ENCODE measurements around the gene GXYLT1. TPM values are rescaled to one million over a fixed set of nuclear protein-coding genes. Genes with fewer than 3 reads are reported as not detected.

The GXYLT1 gene
- total RNA-seq, 1 donor from 2014 or later, result 39.8 TPM

DNA sequence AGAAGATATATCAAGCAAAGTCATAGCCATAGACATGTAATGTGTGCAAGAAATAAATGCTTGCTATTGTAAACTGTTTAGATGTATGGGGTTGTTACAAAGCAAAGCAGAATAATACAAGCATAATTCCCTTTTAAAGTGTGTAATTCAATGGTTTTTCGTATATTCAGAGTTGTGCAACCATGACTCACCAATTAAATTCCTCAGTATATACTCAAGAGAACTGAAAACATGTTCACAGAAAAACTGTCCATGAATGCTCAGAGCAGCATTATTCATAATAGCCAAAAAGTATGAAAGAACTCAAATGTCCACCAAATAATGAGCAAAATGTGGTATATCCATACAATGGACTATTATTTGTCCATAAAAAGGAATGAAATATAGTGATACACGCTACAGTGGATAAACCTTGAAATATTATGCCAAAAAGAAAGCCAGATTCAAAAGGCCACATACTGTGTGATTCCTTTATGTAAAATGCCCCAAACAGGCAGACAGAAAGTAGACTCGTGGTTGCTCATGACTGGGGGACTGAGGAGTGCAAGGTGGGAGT is 9.3 kb downstream of the GXYLT1 start:
- Mint-ChIP-seq H3K4me1 (peaks cover 14% of the 10 kb centered on the region), H3K27me3 (ENCODE audit: low read depth) (no peaks in the 10 kb centered on the region), H3K27ac (no peak overlapping the region), H3K36me3 (peaks cover 12% of the 10 kb centered on the region), H3K9me3 (peaks cover 10% of the 10 kb centered on the region), H3K4me3 (no peak overlapping the region)
- TF ChIP-seq, protein P1, sequence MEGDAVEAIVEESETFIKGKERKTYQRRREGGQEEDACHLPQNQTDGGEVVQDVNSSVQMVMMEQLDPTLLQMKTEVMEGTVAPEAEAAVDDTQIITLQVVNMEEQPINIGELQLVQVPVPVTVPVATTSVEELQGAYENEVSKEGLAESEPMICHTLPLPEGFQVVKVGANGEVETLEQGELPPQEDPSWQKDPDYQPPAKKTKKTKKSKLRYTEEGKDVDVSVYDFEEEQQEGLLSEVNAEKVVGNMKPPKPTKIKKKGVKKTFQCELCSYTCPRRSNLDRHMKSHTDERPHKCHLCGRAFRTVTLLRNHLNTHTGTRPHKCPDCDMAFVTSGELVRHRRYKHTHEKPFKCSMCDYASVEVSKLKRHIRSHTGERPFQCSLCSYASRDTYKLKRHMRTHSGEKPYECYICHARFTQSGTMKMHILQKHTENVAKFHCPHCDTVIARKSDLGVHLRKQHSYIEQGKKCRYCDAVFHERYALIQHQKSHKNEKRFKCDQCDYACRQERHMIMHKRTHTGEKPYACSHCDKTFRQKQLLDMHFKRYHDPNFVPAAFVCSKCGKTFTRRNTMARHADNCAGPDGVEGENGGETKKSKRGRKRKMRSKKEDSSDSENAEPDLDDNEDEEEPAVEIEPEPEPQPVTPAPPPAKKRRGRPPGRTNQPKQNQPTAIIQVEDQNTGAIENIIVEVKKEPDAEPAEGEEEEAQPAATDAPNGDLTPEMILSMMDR (IDR thresholded peaks at IDR 0.05; ENCODE audit: unreplicated experiment), result no peak
- no peak for DNase-seq (ENCODE audit: low spot score in 2 of 2, unreplicated experiment in 2 of 2)

DNA sequence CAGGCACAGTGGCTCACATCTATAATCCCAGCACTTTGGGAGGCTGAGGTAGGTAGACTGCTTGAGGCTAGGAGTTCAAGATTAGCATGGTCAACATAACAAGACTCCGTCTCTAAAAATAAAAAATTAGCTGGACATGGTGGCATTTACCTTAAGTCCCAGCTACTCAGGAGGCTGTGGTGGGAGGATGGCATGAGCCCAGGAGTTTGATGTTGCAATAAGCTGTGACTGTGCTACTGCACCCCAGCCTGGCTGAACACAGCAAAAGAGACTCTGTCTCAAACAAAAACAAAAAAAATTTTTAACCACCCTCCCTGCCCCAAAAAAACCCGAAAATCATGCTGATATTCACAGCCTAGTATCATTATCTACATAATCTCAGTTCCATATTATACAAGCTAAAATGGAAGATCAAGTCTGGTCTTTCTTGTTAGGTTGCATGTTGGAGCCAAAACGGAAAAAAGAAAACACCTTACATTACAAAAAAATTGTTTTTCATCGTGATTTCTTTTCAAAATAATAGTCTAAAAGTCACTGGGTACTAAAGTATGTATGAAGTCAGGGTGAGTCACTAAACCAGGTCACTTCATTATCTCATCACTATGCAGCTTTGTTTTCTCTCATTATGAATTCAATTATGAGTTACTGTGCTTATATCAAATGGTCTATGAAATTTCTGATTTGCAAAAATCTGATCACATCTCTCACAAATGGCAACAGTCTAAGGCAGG is 13.8 kb downstream of the GXYLT1 start:
- no peaks in the 10 kb centered on the region for H3K27me3 Mint-ChIP-seq (ENCODE audit: low read depth)
- peaks cover 16% of the 10 kb centered on the region for H3K4me1 Mint-ChIP-seq
- no peak for DNase-seq (ENCODE audit: low spot score in 2 of 2, unreplicated experiment in 2 of 2)
- H3K27ac Mint-ChIP-seq, result peak overlapping the region; percentile 51
- peaks cover 10% of the 10 kb centered on the region for H3K9me3 Mint-ChIP-seq
- H3K36me3 Mint-ChIP-seq, result peaks cover 12% of the 10 kb centered on the region
- TF ChIP-seq, protein P1 (IDR thresholded peaks at IDR 0.05; ENCODE audit: unreplicated experiment), result no peak
- H3K4me3 Mint-ChIP-seq, result no peak overlapping the region

DNA sequence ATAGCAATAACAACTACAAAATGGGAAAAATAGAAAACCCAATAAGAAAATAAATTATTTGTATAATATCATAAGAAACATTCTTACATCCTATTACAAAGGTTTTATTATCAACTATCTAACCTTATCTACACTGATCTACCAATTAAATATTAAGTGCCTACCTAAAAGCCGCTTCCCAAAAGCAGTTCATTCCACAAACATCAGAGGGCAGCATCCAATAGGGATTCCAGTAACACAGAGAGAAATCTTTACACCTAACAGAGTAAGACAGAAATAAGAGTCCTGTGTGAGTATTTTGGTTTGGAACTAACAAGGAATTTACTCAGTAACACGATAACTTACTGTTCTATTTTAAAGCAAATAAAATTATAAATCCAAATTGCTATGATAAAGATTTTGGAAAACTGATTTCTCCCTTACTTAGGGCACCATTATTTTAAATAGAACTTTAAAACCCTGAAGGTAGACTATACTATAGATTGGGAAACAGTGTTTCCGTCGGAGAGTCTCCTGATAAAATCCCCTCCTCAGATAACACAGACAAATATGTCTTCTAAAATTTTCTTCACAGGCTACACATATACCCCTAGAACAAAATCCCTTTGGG is 15.0 kb downstream of the GXYLT1 start:
- H3K27ac Mint-ChIP-seq, result peak overlapping the region; percentile 3
- H3K4me1 Mint-ChIP-seq, result peaks cover 16% of the 10 kb centered on the region
- no peak overlapping the region for H3K4me3 Mint-ChIP-seq
- no peaks in the 10 kb centered on the region for H3K9me3 Mint-ChIP-seq
- H3K27me3 Mint-ChIP-seq (ENCODE audit: low read depth), result no peaks in the 10 kb centered on the region
- TF ChIP-seq, protein P1 (IDR thresholded peaks at IDR 0.05; ENCODE audit: unreplicated experiment), result peak; percentile 42
- H3K36me3 Mint-ChIP-seq, result peaks cover 4% of the 10 kb centered on the region
- DNase-seq (ENCODE audit: low spot score in 2 of 2, unreplicated experiment in 2 of 2), result no peak

DNA sequence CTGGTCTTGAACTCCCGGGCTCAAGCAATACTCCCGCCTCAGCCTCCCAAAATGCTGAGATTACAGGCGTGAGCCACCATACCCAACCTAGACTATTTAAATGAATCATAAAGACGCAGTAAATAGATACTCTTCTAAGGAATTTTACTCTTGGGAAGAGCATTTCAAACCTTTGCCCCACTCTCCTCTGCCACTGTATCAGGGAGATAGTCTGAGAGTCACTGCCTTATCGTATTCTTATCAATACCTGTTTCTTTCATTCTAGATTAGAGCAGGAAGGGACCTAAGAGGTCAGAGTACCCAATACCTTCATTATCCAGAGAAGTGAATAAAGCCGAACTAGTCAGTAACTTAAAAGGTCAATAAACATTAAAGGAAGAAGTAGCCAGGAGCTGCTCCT is 15.8 kb downstream of the GXYLT1 start:
- H3K4me3 Mint-ChIP-seq, result no peak overlapping the region
- H3K4me1 Mint-ChIP-seq, result peaks cover 16% of the 10 kb centered on the region
- H3K27me3 Mint-ChIP-seq (ENCODE audit: low read depth), result no peaks in the 10 kb centered on the region

DNA sequence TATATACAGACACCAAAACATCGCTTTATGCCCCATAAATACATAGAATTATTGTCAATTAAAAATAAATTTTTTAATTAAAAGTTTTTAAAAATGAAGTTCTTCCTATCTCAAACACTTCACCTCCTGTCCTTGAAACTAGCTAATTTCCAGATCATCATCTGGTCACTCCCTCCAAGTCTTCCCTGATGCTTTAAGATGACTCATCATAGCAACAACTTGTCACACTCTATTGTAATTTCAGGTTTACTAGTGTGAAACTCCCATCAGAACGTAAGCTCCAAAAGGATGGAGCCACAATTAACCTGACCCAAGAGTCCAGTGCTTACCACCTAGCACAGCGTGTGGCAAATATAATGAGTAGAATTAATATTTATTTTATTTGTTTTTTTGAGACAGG is 16.3 kb downstream of the GXYLT1 start:
- no peak for DNase-seq (ENCODE audit: low spot score in 2 of 2, unreplicated experiment in 2 of 2)
- TF ChIP-seq, protein P1 (IDR thresholded peaks at IDR 0.05; ENCODE audit: unreplicated experiment), result no peak
- H3K4me1 Mint-ChIP-seq, result peaks cover 16% of the 10 kb centered on the region
- no peak overlapping the region for H3K4me3 Mint-ChIP-seq
- H3K27ac Mint-ChIP-seq, result no peak overlapping the region
- no peaks in the 10 kb centered on the region for H3K27me3 Mint-ChIP-seq (ENCODE audit: low read depth)
- peaks cover 2% of the 10 kb centered on the region for H3K36me3 Mint-ChIP-seq
- H3K9me3 Mint-ChIP-seq, result no peaks in the 10 kb centered on the region

More for the DNA sequence above, 15.8 kb downstream of the GXYLT1 start:
- TF ChIP-seq, protein P1 (IDR thresholded peaks at IDR 0.05; ENCODE audit: unreplicated experiment), result no peak
- no peak overlapping the region for H3K27ac Mint-ChIP-seq
- no peak for DNase-seq (ENCODE audit: low spot score in 2 of 2, unreplicated experiment in 2 of 2)
- peaks cover 2% of the 10 kb centered on the region for H3K36me3 Mint-ChIP-seq
- no peaks in the 10 kb centered on the region for H3K9me3 Mint-ChIP-seq
